ENCODE data around the gene LRMDA. TPM values are rescaled to one million over a fixed set of nuclear protein-coding genes. Genes with fewer than 3 reads are reported as not detected.

The LRMDA gene
- total RNA-seq, 1 experiment from 2014 or later = 4.8 TPM

DNA sequence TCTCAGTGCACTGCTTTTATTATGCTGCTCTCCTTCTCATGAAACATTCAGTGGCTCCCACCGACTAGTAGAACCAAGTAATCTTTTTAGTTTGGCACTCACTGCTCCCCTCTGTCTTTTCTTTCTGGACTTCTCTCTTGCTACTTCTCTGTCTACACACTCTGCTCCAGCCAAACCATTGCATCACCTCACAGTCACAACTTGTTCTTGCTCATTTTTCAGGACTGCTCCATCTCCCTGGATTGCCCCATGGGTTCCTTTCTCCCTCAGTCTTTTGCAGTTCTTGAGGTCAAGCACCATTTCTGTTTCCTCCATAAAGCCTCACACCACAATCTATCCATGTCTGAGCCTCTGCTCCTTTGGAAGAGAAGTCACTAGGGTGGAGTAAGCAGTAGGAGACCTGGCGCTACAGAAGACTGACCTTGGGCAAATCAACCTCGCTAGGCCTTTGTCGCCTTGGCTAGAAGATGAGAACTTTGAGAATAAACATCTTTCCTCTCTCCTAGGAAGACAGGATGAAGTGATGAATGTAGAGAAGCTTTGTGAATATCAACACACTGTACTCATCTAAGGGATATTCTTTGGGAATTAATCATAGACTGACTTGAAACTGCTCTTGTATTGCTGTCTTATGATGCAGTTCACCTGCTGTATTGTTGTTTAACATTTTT lies 186.2 kb downstream of the LRMDA start:
- Histone ChIP-seq H3K9me2 (ENCODE audit: insufficient read depth) (no peaks in the 10 kb centered on the region), H3K4me3 (replicated peaks in 1 of 2; ENCODE audit: low read depth in 1 of 2, low read length in 2 of 2) (no peak overlapping the region), H3K27ac (ENCODE audit: low read depth, low read length) (no peak overlapping the region), H3K4me2 (ENCODE audit: low read length) (no peak overlapping the region), H3K79me2 (ENCODE audit: insufficient read depth, low read length) (no peaks in the 10 kb centered on the region), H3K9ac (ENCODE audit: low read length) (no peak overlapping the region), H3K27me3 (ENCODE audit: insufficient read depth, low read length) (peaks cover 19% of the 10 kb centered on the region), H2AFZ (ENCODE audit: low read depth, low read length, poor library complexity, severe bottlenecking) (no peak overlapping the region), H4K20me1 (ENCODE audit: insufficient read depth) (no peaks in the 10 kb centered on the region), H3K9me3 (ENCODE audit: control insufficient read depth in 1 of 2, insufficient read depth in 1 of 2, low read depth in 1 of 2, low read length in 2 of 2) (no peaks in the 10 kb centered on the region), H3K4me1 (ENCODE audit: control insufficient read depth in 1 of 2, insufficient read depth in 2 of 2, low read length in 2 of 2) (no peaks in the 10 kb centered on the region), H3K36me3 (ENCODE audit: control insufficient read depth in 1 of 2, insufficient read depth in 2 of 2, low read length in 2 of 2) (no peaks in the 10 kb centered on the region)
- ChIA-PET POLR2A (no interaction called here), CTCF (no interaction called here), RAD21 (ENCODE audit: low non-redundant PET in 1 of 2, low total read pairs in 2 of 2, uncharacterized antibody in 2 of 2, unreplicated experiment in 2 of 2) (no interaction called here)
- DNase-seq (ENCODE audit: low read depth, low spot score) (no peak), ATAC-seq (no peak)
- intact Hi-C loops (cut with micrococcal nuclease) = no loop called here
- no TSS peak for BruUV-seq (replicated peaks)
- TF ChIP-seq POLR2AphosphoS5 (IDR thresholded peaks at IDR 0.05; ENCODE audit: low read depth, low read length) (no peak), SIN3A (IDR thresholded peaks at IDR 0.05; ENCODE audit: low read depth) (no peak), REST (IDR thresholded peaks at IDR 0.05; ENCODE audit: low read depth) (no peak), SP1 (IDR thresholded peaks at IDR 0.05; ENCODE audit: low read depth) (no peak), SRF (IDR thresholded peaks at IDR 0.05; ENCODE audit: low read depth) (no peak), POLR2A (IDR thresholded peaks at IDR 0.05; ENCODE audit: borderline replicate concordance, extremely low read depth, insufficient read depth, insufficient read length) (no peak), CEBPB (IDR thresholded peaks at IDR 0.05; ENCODE audit: low read depth) (no peak), EZH2phosphoT487 (IDR thresholded peaks at IDR 0.05; ENCODE audit: borderline replicate concordance) (no peak), ATF3 (IDR thresholded peaks at IDR 0.05) (no peak), ZNF274 (IDR thresholded peaks at IDR 0.05; ENCODE audit: low read depth, low read length) (no peak), ELF1 (IDR thresholded peaks at IDR 0.05; ENCODE audit: borderline replicate concordance, low read depth) (no peak), CBX3 (IDR thresholded peaks at IDR 0.05; ENCODE audit: low read depth) (no peak), EGR1 (IDR thresholded peaks at IDR 0.05; ENCODE audit: low read depth) (no peak), ZFX (IDR thresholded peaks at IDR 0.05) (no peak), JUND (IDR thresholded peaks at IDR 0.05) (no peak), EZH2 (IDR thresholded peaks at IDR 0.05) (no peak), TCF7L2 (IDR thresholded peaks at IDR 0.05; ENCODE audit: borderline replicate concordance, extremely low read depth, insufficient read depth, insufficient read length) (no peak), RAD21 (IDR thresholded peaks at IDR 0.05; ENCODE audit: low read depth) (no peak)
- TF ChIP-seq, protein P1, sequence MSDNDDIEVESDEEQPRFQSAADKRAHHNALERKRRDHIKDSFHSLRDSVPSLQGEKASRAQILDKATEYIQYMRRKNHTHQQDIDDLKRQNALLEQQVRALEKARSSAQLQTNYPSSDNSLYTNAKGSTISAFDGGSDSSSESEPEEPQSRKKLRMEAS (IDR thresholded peaks at IDR 0.05) = no peak

All from HCT116 (cell line).